Epithelial cell of proximal tubule (primary cell): ENCODE measurements around the gene ZNF609. TPM values are rescaled to one million over a fixed set of nuclear protein-coding genes. Genes with fewer than 3 reads are reported as not detected.
A peak's percentile ranks its signal among the peaks of the same experiment; 100 is the strongest.

Source experiments
- DNase-seq: peaks from one replicate; pipeline ENCODE4 v3.0.0-alpha.2; 2011; ENCODE audit warnings: low read depth
- H3K4me3 ChIP-seq: 2 replicates; pipeline ENCODE4 v1.5.1; 2011; ENCODE audit warnings: low read depth, mild to moderate bottlenecking, low read length
- CTCF ChIP-seq: conservative IDR thresholded peaks from 2 replicates; pipeline ENCODE4 v1.5.1; 2012; ENCODE audit warnings: low read depth, mild to moderate bottlenecking, low read length
- total RNA-seq: library from RNA; depleted of rRNA; stranded (reverse); fragments of >200 nt; gene quantifications from 2 replicates; pipeline ENCODE4 v1.2.3, GENCODE V29; 2015

ZNF609 gene
- 11.0 and 11.6 TPM in 2 replicates for total RNA-seq

DNA sequence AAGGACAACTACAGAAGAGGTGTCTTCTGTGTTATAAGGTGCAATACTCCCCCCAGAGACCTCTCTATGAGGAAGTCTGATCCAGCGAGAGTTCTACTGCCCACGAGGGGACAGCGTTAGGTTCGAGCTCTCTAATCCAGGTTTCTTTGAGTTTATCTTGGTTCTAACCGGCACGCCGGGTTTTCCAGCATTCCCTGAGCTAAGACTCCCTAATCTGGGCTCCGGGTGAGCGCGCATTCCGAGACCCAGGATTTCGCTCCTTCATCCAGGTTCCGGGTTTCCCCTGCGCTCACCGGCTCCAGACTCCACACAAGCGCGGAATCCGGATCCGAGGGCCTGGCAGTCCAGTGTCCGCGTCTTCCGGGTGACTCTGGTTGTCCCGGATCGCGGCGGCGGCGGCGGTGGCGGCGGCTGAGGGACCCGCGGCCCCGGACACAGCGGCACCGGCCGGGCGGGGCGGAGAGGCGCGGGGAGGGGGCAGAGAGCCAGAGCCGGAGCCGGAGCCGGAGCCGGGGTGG lies at the start of gene ZNF609:
ZNF609 (plus strand) TSS at position 373 of the 518 bp plus-strand sequence. CDS start 38,842 bp downstream, outside the sequence.
- DNase-seq: peak; percentile 69
- TF ChIP-seq CTCF: no peak
- H3K4me3 ChIP-seq: peak within 1 kb of the TSS; percentile 63

DNA sequence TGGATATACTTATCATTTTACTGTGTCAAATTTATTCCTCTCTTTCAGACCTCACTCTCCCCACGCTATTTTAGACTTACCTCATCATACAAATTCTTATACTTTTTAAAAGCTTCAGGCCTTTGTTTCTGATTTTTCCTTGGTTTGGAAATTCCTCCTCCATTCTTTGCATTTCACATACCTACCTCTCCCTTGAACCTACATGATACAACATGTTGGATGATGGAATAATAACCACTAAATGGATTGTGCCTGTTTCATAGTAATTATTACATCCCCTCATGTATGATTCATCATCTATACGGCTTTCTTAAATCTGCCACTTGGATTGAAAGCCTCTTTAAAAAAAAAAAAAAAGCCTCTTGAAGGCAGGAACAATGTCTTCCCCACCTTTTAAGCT lies 48.2 kb upstream of the ZNF609 start:
- DNase-seq: no peak
- no peak for TF ChIP-seq CTCF
- H3K4me3 ChIP-seq: no peak overlapping the region

DNA sequence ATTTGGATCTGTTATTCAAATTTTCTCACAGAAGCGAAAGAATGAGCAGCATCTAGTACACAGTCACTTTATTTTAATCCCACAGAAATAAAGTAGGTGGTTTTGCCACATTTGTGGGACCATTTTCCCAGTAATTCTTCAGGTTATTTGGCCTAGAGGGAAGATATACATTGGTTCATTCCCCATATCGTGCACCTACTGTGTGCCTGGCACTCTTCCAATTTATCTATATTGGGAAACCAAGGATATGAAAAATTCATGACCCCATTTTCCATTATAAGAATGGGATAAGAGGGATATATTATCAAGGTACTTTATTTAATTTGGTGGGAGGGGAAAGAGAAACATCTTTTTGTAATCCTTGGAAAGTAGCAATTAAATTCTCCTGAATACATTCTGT lies 37.7 kb upstream of the ZNF609 start:
- no peak for TF ChIP-seq CTCF
- no peak for DNase-seq
- no peak overlapping the region for H3K4me3 ChIP-seq

GRCh38 chr15:64423970-64424369 lies 36.4 kb upstream of the ZNF609 start:
- no peak for TF ChIP-seq CTCF
- H3K4me3 ChIP-seq: no peak overlapping the region
- no peak for DNase-seq

DNA sequence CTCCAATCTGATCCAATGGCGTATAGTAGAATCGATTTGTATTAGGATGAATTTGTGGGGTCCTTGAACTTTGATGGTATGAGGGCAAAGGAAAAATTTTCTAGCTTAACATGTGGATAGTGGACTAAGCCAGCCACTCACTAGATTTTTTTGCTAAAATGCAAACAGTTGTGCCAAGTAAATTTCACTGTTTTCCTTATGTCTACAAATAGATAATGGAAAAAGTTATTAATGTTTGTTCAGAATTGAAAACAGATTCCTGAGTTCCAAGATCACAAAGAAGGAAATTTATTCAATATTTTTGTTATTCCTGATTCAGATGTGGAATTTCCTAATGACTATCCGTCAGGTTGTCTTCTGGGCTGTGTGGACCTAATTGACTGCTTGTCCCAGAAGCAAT lies 35.2 kb upstream of the ZNF609 start:
- DNase-seq: no peak
- no peak overlapping the region for H3K4me3 ChIP-seq
- no peak for TF ChIP-seq CTCF

GRCh38 chr15:64426845-64427465 lies 33.4 kb upstream of the ZNF609 start:
- H3K4me3 ChIP-seq: no peak overlapping the region
- TF ChIP-seq CTCF: no peak
- no peak for DNase-seq

- no peak for TF ChIP-seq CTCF
- H3K4me3 ChIP-seq: no peak overlapping the region
- no peak for DNase-seq
These were observed 30.9 kb upstream of the ZNF609 start for GRCh38 chr15:64429448-64429847.
